Inflammatory macrophage treated with lipopolysaccharide for 1 hour (primary cell): ENCODE data around the gene KIF14.
"Not testable (repeated sequence)": the region's sequence is repeated elsewhere in the genome, so short reads cannot be mapped to it uniquely, and the experiment has no call there.

Experiments
- DNase-seq, 2 donors: peaks; one replicate each; pipeline ENCODE4 v3.0.0-alpha.2; 2020 to 2022

Gene KIF14

GRCh38 chr1:200634261-200635122 is 13.9 kb upstream of the KIF14 start:
- DNase-seq: no peak

GRCh38 chr1:200631375-200631774 is 10.8 kb upstream of the KIF14 start:
- DNase-seq: no peak

- not testable (repeated sequence) for DNase-seq
These were observed 10.0 kb upstream of the KIF14 start for GRCh38 chr1:200630515-200630899.

- DNase-seq: no peak
These were observed 9.4 kb upstream of the KIF14 start for GRCh38 chr1:200629876-200630514.

- peak; percentile 92 to 95 for DNase-seq
These were observed 7.8 kb upstream of the KIF14 start for GRCh38 chr1:200628223-200628881.

- peak; percentile 80 to 87 for DNase-seq
These were observed 7.1 kb upstream of the KIF14 start for GRCh38 chr1:200627575-200628222.

- peak in 1 of 2 donors; percentile 32 for DNase-seq
These were observed 6.4 kb upstream of the KIF14 start for GRCh38 chr1:200626853-200627534.

- DNase-seq: peak; percentile 45 to 55
These were observed 4.9 kb upstream of the KIF14 start for GRCh38 chr1:200625381-200625824.

- peak; percentile 37 to 41 for DNase-seq
These were observed 4.3 kb upstream of the KIF14 start for GRCh38 chr1:200624679-200625335.

- no peak for DNase-seq
These were observed 668 bp downstream of the KIF14 start for GRCh38 chr1:200619894-200620272.

GRCh38 chr1:200610846-200611245 is 9.7 kb downstream of the KIF14 start:
- DNase-seq: peak in 1 of 2 donors; percentile 43

GRCh38 chr1:200602632-200603031 is 17.9 kb downstream of the KIF14 start:
- DNase-seq: no peak

GRCh38 chr1:200590001-200590400 is 30.6 kb downstream of the KIF14 start:
- peak; percentile 71 to 85 for DNase-seq

- peak; percentile 78 to 88 for DNase-seq
These were observed 31.9 kb downstream of the KIF14 start for GRCh38 chr1:200588698-200589097.

GRCh38 chr1:200564319-200564718 is 56.2 kb downstream of the KIF14 start:
- no peak for DNase-seq

GRCh38 chr1:200561856-200562214 is 58.7 kb downstream of the KIF14 start:
- DNase-seq: no peak

- DNase-seq: peak; percentile 27 to 71
These were observed 61.6 kb downstream of the KIF14 start for GRCh38 chr1:200558866-200559459.

- DNase-seq: no peak
These were observed 64.5 kb downstream of the KIF14 start for GRCh38 chr1:200556002-200556401.

GRCh38 chr1:200552737-200553136 is 67.8 kb downstream of the KIF14 start:
- not testable (repeated sequence) for DNase-seq

GRCh38 chr1:200550367-200550766 is 70.2 kb downstream of the KIF14 start:
- DNase-seq: no peak

- no peak for DNase-seq
These were observed 73.2 kb downstream of the KIF14 start for GRCh38 chr1:200547386-200547785.

GRCh38 chr1:200546577-200546976 is 74.0 kb downstream of the KIF14 start:
- DNase-seq: no peak
